ENCODE measurements around the gene NPHP4. TPM values are rescaled to one million over a fixed set of nuclear protein-coding genes. Genes with fewer than 3 reads are reported as not detected.

The NPHP4 gene
- total RNA-seq, 1 experiment from 2014 or later: 16.8 TPM

DNA sequence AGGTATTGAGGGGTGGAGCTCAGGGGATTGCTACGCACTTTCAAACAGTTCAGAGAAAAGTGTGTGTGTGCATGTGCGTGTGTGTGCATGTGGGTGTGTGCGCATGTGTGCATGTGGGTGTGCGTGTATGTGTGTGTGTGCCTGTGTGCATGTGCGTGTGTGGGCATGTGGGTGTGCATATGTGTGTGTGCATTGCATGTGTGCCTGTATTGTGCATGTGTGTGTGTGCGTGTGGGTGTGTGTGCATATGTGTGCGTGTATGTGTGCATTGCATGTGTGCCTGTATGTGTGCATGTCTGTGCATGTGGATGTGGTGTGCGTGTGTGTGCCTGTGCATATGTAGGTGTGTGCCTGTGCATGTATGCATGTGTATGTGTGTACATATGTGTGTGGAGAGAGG lies 40.9 kb upstream of the NPHP4 start:
- Mint-ChIP-seq H3K27me3 (ENCODE audit: low read depth) (peaks cover 5% of the 10 kb centered on the region), H3K36me3 (no peaks in the 10 kb centered on the region)
- CTCF ChIA-PET: interaction anchor here (1.2 to 3.2 kb wide), 13 partner anchors 8 to 453 kb away, joined by 3 to 46 read pairs (median 10); partner anchors contain the start of gene NPHP4

More for the DNA sequence above, 40.9 kb upstream of the NPHP4 start:
- H3K4me1 Mint-ChIP-seq: peaks cover 17% of the 10 kb centered on the region
- no peak overlapping the region for H3K4me3 Mint-ChIP-seq
- ATAC-seq (no peak), DNase-seq (ENCODE audit: low spot score) (no peak)
- TF ChIP-seq, protein P1, sequence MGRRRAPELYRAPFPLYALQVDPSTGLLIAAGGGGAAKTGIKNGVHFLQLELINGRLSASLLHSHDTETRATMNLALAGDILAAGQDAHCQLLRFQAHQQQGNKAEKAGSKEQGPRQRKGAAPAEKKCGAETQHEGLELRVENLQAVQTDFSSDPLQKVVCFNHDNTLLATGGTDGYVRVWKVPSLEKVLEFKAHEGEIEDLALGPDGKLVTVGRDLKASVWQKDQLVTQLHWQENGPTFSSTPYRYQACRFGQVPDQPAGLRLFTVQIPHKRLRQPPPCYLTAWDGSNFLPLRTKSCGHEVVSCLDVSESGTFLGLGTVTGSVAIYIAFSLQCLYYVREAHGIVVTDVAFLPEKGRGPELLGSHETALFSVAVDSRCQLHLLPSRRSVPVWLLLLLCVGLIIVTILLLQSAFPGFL (CRISPR knock-in tag; IDR thresholded peaks at IDR 0.05; ENCODE audit: borderline replicate concordance): no peak
- TF ChIP-seq MYBL2 (CRISPR knock-in tag; IDR thresholded peaks at IDR 0.05) (no peak), JUN (CRISPR knock-in tag; IDR thresholded peaks at IDR 0.05) (no peak), ZNF317 (CRISPR knock-in tag; IDR thresholded peaks at IDR 0.05; ENCODE audit: borderline replicate concordance, low read depth) (no peak), ZNF396 (CRISPR knock-in tag; IDR thresholded peaks at IDR 0.05; ENCODE audit: borderline replicate concordance) (no peak), CREB1 (CRISPR knock-in tag; IDR thresholded peaks at IDR 0.05) (no peak), ZNF138 (CRISPR knock-in tag; conservative IDR thresholded peaks at IDR 0.05) (no peak), NR2C2 (CRISPR knock-in tag; IDR thresholded peaks at IDR 0.05) (no peak), TEAD1 (CRISPR knock-in tag; IDR thresholded peaks at IDR 0.05) (no peak), ZNF423 (CRISPR knock-in tag; IDR thresholded peaks at IDR 0.05) (no peak), MXD4 (CRISPR knock-in tag; IDR thresholded peaks at IDR 0.05; ENCODE audit: borderline replicate concordance) (no peak), SP1 (CRISPR knock-in tag; conservative IDR thresholded peaks at IDR 0.05) (no peak), NFATC4 (CRISPR knock-in tag; IDR thresholded peaks at IDR 0.05) (no peak)
- TF ChIP-seq, protein P2, sequence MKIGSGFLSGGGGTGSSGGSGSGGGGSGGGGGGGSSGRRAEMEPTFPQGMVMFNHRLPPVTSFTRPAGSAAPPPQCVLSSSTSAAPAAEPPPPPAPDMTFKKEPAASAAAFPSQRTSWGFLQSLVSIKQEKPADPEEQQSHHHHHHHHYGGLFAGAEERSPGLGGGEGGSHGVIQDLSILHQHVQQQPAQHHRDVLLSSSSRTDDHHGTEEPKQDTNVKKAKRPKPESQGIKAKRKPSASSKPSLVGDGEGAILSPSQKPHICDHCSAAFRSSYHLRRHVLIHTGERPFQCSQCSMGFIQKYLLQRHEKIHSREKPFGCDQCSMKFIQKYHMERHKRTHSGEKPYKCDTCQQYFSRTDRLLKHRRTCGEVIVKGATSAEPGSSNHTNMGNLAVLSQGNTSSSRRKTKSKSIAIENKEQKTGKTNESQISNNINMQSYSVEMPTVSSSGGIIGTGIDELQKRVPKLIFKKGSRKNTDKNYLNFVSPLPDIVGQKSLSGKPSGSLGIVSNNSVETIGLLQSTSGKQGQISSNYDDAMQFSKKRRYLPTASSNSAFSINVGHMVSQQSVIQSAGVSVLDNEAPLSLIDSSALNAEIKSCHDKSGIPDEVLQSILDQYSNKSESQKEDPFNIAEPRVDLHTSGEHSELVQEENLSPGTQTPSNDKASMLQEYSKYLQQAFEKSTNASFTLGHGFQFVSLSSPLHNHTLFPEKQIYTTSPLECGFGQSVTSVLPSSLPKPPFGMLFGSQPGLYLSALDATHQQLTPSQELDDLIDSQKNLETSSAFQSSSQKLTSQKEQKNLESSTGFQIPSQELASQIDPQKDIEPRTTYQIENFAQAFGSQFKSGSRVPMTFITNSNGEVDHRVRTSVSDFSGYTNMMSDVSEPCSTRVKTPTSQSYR (CRISPR knock-in tag; IDR thresholded peaks at IDR 0.05): no peak
- TF ChIP-seq, protein P3, sequence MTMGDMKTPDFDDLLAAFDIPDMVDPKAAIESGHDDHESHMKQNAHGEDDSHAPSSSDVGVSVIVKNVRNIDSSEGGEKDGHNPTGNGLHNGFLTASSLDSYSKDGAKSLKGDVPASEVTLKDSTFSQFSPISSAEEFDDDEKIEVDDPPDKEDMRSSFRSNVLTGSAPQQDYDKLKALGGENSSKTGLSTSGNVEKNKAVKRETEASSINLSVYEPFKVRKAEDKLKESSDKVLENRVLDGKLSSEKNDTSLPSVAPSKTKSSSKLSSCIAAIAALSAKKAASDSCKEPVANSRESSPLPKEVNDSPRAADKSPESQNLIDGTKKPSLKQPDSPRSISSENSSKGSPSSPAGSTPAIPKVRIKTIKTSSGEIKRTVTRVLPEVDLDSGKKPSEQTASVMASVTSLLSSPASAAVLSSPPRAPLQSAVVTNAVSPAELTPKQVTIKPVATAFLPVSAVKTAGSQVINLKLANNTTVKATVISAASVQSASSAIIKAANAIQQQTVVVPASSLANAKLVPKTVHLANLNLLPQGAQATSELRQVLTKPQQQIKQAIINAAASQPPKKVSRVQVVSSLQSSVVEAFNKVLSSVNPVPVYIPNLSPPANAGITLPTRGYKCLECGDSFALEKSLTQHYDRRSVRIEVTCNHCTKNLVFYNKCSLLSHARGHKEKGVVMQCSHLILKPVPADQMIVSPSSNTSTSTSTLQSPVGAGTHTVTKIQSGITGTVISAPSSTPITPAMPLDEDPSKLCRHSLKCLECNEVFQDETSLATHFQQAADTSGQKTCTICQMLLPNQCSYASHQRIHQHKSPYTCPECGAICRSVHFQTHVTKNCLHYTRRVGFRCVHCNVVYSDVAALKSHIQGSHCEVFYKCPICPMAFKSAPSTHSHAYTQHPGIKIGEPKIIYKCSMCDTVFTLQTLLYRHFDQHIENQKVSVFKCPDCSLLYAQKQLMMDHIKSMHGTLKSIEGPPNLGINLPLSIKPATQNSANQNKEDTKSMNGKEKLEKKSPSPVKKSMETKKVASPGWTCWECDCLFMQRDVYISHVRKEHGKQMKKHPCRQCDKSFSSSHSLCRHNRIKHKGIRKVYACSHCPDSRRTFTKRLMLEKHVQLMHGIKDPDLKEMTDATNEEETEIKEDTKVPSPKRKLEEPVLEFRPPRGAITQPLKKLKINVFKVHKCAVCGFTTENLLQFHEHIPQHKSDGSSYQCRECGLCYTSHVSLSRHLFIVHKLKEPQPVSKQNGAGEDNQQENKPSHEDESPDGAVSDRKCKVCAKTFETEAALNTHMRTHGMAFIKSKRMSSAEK (CRISPR knock-in tag; IDR thresholded peaks at IDR 0.05; ENCODE audit: borderline replicate concordance): no peak
- TF ChIP-seq, protein P4, sequence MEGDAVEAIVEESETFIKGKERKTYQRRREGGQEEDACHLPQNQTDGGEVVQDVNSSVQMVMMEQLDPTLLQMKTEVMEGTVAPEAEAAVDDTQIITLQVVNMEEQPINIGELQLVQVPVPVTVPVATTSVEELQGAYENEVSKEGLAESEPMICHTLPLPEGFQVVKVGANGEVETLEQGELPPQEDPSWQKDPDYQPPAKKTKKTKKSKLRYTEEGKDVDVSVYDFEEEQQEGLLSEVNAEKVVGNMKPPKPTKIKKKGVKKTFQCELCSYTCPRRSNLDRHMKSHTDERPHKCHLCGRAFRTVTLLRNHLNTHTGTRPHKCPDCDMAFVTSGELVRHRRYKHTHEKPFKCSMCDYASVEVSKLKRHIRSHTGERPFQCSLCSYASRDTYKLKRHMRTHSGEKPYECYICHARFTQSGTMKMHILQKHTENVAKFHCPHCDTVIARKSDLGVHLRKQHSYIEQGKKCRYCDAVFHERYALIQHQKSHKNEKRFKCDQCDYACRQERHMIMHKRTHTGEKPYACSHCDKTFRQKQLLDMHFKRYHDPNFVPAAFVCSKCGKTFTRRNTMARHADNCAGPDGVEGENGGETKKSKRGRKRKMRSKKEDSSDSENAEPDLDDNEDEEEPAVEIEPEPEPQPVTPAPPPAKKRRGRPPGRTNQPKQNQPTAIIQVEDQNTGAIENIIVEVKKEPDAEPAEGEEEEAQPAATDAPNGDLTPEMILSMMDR (IDR thresholded peaks at IDR 0.05): no peak
- TF ChIP-seq, protein P5, sequence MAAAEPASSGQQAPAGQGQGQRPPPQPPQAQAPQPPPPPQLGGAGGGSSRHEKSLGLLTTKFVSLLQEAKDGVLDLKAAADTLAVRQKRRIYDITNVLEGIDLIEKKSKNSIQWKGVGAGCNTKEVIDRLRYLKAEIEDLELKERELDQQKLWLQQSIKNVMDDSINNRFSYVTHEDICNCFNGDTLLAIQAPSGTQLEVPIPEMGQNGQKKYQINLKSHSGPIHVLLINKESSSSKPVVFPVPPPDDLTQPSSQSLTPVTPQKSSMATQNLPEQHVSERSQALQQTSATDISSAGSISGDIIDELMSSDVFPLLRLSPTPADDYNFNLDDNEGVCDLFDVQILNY (CRISPR knock-in tag; IDR thresholded peaks at IDR 0.05): no peak
- TF ChIP-seq, protein P6, sequence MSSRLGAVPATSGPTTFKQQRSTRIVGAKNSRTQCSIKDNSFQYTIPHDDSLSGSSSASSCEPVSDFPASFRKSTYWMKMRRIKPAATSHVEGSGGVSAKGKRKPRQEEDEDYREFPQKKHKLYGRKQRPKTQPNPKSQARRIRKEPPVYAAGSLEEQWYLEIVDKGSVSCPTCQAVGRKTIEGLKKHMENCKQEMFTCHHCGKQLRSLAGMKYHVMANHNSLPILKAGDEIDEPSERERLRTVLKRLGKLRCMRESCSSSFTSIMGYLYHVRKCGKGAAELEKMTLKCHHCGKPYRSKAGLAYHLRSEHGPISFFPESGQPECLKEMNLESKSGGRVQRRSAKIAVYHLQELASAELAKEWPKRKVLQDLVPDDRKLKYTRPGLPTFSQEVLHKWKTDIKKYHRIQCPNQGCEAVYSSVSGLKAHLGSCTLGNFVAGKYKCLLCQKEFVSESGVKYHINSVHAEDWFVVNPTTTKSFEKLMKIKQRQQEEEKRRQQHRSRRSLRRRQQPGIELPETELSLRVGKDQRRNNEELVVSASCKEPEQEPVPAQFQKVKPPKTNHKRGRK (CRISPR knock-in tag; IDR thresholded peaks at IDR 0.05; ENCODE audit: borderline replicate concordance): no peak
- H3K9me3 Mint-ChIP-seq: no peaks in the 10 kb centered on the region
- POLR2A ChIA-PET: interaction anchor here (1.0 kb wide), 1 partner anchor 187 kb away, joined by 3 read pairs; no protein-coding TSS in a partner anchor
- no peak overlapping the region for H3K27ac Mint-ChIP-seq
